Measurements from ENCODE around the gene TUBB2B. TPM values are rescaled to one million over a fixed set of nuclear protein-coding genes. Genes with fewer than 3 reads are reported as not detected.

TUBB2B gene
- polyA plus RNA-seq, 3 donors = 116 to 124 (median 120) TPM

- DNase-seq (ENCODE audit: low read depth in 3 of 3, low spot score in 2 of 3) = no peak
Measured at GRCh38 chr6:3235486-3235885, 8.0 kb upstream of the TUBB2B start.

DNA sequence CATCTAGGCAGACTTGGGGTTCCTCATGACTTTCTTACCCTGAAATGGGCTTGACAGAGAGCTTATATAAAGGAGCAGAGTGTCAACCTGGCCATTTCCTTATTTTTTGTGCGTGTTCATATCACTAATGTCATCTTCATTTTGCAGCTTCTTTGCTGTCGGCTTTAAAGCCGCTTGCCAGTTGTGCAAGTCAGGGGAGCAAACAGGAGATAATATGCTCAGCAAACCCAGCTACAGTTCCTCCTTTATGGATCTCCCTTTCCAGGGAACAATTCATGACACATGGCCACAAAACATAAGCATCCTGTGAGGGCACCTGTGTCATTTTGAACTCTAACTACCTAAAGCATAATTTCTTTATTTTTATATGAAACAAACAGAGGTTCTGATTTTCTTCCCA is 6.5 kb upstream of the TUBB2B start:
- no peak for DNase-seq (ENCODE audit: low read depth in 3 of 3, low spot score in 2 of 3)

- no peak for DNase-seq (ENCODE audit: low read depth in 3 of 3, low spot score in 2 of 3)
Measured at GRCh38 chr6:3233321-3233720, 5.9 kb upstream of the TUBB2B start.

GRCh38 chr6:3232017-3232945 is 4.8 kb upstream of the TUBB2B start:
- DNase-seq (ENCODE audit: low read depth in 3 of 3, low spot score in 2 of 3) = no peak

DNA sequence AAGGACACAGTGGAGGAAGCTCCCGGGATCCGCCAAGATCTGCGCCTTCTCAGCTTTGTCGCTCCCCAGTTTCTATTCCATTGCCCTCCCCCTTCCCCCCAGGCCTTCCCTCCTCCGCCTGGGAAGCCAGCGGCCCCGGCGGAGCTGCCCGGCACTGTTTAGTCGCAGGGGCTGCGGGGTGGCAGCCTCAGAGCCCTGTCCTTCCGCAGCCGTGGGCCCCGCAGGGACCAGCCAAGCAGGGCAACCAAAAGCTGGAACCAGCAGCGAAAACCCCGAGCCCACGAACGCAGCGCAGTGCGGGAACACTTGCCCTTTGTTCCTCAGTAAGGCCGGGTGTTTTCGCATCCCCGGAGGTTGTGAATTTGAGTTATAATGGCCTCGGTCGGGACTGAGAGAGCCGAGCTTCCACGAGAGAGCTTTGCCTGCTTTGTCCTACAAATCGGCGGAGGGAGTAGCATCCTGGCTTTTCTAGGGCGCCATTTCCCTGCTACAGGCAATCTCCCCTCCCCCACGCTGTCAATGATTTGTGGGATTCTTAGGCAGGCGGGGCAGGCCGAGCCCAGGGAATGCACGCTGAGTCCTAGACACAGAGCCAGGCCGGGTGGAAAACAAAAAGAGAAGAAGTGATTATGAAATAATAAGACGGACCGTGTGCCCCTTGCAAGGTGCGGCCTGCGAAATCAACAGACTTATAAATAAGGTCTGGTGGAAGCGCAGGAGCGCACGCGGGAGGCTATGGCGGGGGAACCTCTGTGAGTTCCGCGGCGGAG is 4.0 kb upstream of the TUBB2B start:
- peak in 2 of 3 donors; percentile 90 to 91 for DNase-seq (ENCODE audit: low read depth in 3 of 3, low spot score in 2 of 3)

DNA sequence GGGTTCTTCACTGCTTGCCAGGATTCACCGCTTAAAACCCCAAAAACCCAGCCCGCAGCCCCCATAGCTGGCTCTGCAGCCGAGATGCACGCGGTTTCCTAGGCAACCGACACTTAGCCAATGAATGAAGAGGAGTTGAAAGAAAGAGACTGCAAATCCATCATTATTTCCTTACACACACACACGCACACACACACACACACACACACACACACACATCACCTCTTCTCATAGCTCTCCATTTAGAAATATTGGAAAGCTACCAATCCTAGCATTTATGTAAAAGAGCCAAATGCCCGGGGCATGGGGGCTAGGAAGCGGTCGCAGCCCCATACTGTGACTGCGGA is 3.4 kb upstream of the TUBB2B start:
- no peak for DNase-seq (ENCODE audit: low read depth in 3 of 3, low spot score in 2 of 3)

DNA sequence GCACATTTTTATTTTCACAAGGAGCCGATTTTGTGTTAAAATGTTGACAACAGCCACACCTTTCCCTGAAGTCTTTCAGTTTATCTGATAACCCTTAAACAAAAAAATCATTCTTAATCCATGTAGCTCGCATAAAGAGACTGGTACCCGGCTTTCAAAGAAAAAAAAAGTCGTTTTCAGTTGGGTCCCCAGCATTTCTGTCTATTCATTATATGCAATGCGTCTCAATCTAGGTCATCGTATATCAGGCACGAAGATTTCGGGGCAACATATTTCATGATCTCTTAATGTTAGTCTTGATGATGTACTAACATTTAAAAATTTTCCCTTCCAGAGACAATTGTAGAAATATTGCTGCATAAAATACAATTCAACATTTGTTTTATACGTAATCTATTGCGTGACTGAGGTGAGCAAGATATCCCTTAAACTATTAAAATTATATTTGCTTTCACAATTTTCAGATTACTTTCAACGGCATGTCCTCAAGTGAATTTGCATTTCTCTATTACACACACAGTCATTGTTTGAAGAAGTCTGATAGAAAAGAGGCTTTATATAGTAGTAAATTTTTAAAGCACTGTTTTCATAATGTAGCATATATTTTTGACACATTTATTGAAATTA is 2.9 kb upstream of the TUBB2B start:
- DNase-seq (ENCODE audit: low read depth in 3 of 3, low spot score in 2 of 3) = no peak

GRCh38 chr6:3229566-3230178 is 2.2 kb upstream of the TUBB2B start:
- no peak for DNase-seq (ENCODE audit: low read depth in 3 of 3, low spot score in 2 of 3)

- no peak for DNase-seq (ENCODE audit: low read depth in 3 of 3, low spot score in 2 of 3)
Measured at GRCh38 chr6:3228771-3229565, 1.5 kb upstream of the TUBB2B start.

GRCh38 chr6:3228046-3228671 is 706 bp upstream of the TUBB2B start:
- no peak for DNase-seq (ENCODE audit: low read depth in 3 of 3, low spot score in 2 of 3)

DNA sequence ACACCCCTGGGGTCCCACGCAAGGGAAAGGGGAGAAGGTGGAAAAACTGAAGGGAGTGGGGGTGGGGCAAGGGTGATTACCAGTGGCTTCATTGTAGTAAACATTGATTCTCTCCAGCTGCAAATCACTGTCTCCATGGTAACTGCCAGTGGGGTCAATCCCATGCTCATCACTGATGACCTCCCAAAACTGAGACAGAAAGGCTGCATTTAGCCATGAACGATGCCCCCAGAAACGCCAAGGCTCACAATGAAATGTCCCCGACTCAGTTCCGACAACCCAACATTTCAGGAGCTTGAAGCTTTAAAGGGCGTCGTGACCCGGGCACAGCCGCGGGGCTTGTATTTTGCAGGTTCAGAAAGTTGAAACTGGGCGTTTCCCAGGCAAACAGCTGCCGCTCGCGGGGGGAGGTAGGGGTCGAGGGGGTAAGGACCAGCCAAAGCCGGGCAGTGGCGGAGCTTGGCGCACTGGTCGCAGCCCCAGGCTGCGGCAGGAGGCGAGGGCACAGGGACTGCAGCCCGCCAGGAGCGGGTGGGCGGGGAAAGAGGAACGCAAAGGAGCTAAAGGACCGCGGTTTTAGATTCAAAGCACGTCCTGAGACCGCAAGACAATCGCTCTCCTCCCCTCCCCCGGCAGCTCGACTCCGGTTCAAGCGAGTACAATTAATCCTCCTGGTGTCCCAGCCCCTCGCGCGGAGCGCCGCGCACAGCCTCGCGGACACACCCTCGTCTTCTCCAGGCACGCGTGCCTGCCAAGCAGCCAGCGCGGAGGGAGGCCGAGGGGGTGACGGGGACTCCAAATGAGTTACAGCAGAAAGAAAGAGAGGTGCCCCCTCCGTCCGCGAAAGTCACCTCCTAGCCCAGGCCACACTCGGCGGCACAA is 731 bp downstream of the TUBB2B start:
- DNase-seq (ENCODE audit: low read depth in 3 of 3, low spot score in 2 of 3) = no peak

- DNase-seq (ENCODE audit: low read depth in 3 of 3, low spot score in 2 of 3) = no peak
Measured at GRCh38 chr6:3226042-3226441, 1.4 kb downstream of the TUBB2B start.

DNA sequence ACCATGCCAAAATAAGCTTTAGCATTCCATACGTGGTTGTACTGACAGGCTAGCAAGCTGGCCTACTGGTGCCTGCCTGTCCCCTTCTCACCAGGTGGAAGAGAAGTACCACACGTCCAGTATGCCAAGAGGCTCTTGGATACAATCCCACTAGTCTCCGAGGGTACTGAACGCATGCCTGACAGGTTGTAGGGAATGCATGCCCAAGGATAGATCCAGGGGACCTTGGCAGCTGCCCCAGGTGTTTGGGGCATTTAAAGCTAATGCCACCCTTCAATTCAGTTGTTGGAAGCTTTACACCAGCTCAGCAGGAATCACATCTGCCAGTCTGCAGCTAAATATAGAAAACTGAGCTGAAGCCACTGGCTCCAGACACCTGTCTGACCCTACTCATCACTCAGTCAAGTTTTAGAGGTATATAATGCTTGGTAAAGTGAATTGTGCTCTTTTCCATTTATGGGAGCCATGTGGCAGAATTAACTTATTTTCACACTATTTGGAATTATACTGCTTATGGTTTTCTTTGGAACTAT is 4.9 kb downstream of the TUBB2B start:
- no peak for DNase-seq (ENCODE audit: low read depth in 3 of 3, low spot score in 2 of 3)

DNA sequence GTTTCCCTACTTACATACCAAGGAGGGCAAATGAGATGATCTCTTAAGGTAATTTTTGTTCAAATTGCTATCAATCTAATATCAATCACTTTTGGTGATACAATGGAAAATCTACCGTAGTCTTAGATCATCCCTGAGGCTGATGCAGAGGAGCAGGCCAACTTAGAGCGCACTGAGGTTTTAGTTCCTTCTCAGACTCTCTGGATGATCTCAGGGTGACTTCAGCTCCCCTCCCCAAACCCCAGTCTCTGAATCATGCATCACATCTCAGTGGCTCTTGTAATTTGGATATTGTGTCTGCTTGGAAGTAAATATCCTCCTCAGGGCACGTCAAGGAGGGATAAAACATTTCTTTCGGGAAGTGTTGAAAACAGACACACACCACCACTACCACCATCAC is 5.9 kb downstream of the TUBB2B start:
- no peak for DNase-seq (ENCODE audit: low read depth in 3 of 3, low spot score in 2 of 3)

DNA sequence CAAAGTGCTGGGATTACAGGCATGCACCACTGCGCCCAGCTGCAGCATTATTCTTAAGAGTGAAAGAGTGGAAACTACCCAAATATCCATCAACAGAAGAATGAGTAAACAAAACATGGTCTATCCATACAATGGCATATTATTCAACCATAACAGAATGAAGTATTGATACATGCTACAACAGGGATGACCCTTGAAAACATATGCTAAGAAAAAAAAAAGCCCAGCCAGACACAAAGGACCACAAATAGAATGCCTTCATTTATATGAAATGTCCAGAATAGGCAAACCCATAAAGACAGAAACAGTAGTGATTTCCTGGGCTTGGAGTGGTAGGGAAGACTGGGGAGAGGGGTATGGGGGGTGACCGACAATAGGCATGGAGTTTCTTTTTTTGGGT is 7.1 kb downstream of the TUBB2B start:
- DNase-seq (ENCODE audit: low read depth in 3 of 3, low spot score in 2 of 3) = no peak

DNA sequence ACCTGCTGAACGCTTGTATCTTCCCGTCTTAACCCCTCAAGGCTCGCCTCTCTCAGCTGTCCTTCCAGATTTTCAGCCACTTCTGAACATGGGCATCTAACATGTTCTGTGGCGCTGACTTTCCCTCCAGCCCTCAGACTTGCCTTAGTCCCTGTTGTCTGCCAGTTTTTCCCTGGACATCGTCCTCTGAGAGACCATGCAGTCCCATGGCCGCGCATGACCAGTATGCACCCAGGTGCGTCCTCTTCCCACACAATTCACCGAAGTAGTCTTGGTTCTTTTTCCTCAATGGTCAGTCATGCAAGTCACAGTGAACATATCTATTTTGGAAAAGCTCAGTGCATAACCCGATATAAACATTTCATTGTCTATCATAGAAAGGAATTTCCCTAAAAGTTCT is 9.2 kb downstream of the TUBB2B start:
- DNase-seq (ENCODE audit: low read depth in 3 of 3, low spot score in 2 of 3) = no peak

- no peak for DNase-seq (ENCODE audit: low read depth in 3 of 3, low spot score in 2 of 3)
Measured at GRCh38 chr6:3217286-3217685, 10.2 kb downstream of the TUBB2B start.

GRCh38 chr6:3214898-3215297 is 12.6 kb downstream of the TUBB2B start:
- no peak for DNase-seq (ENCODE audit: low read depth in 3 of 3, low spot score in 2 of 3)

- DNase-seq (ENCODE audit: low read depth in 3 of 3, low spot score in 2 of 3) = no peak
Measured at GRCh38 chr6:3213334-3213695, 14.1 kb downstream of the TUBB2B start.
